ENCODE results near the gene SYT11. TPM values are rescaled to one million over a fixed set of nuclear protein-coding genes. Genes with fewer than 3 reads are reported as not detected.

SYT11 gene
- total RNA-seq, 4 donors from 2014 or later = 1.7 to 4.0 (median 3.5) TPM

DNA sequence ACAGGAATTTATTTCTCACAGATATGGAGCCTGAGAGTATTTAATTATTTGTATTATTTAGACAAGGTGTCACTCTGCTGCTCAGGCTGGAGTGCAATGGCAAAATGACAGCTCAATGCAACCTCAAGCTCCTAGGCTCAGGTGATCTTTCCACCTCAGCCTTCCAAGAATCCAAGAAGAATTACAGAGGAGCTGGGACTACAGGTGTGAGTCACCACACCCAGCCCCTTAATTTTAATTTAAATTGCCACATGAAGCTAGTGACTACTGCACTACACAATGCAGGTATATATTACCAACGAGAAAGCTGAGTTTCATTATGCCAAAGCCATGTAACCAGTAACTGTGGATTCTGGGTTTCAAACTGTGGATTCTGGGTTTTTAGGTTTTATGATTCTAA, 72.7 kb downstream of the SYT11 start:
- no peak overlapping the region for H3K4me3 ChIP-seq (ENCODE audit: low read depth, poor library complexity, severe bottlenecking)
- intact Hi-C loops (cut with DNase I; ENCODE audit: low total_unique reads) = no loop called here
- 24 to 50% methylated on average over 1 of the region's 1 CpG for WGBS, 2 donors
- TF ChIP-seq POLR2A (IDR thresholded peaks at IDR 0.05) = no peak
- TF ChIP-seq, protein P1, sequence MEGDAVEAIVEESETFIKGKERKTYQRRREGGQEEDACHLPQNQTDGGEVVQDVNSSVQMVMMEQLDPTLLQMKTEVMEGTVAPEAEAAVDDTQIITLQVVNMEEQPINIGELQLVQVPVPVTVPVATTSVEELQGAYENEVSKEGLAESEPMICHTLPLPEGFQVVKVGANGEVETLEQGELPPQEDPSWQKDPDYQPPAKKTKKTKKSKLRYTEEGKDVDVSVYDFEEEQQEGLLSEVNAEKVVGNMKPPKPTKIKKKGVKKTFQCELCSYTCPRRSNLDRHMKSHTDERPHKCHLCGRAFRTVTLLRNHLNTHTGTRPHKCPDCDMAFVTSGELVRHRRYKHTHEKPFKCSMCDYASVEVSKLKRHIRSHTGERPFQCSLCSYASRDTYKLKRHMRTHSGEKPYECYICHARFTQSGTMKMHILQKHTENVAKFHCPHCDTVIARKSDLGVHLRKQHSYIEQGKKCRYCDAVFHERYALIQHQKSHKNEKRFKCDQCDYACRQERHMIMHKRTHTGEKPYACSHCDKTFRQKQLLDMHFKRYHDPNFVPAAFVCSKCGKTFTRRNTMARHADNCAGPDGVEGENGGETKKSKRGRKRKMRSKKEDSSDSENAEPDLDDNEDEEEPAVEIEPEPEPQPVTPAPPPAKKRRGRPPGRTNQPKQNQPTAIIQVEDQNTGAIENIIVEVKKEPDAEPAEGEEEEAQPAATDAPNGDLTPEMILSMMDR (IDR thresholded peaks at IDR 0.05) = no peak
- no peak for DNase-seq (ENCODE audit: low spot score in 2 of 2)

- 73 to 85% methylated on average over 5 of the region's 5 CpGs for WGBS, 2 donors
- intact Hi-C loops (cut with DNase I; ENCODE audit: low total_unique reads) = no loop called here
- no peak overlapping the region for H3K4me3 ChIP-seq (ENCODE audit: low read depth, poor library complexity, severe bottlenecking)
- no peak for TF ChIP-seq POLR2A (IDR thresholded peaks at IDR 0.05)
- peak in 1 of 2 donors; percentile 25 for DNase-seq (ENCODE audit: low spot score in 2 of 2)
Observed at GRCh38 chr1:155932487-155932886, 73.1 kb downstream of the SYT11 start.

DNA sequence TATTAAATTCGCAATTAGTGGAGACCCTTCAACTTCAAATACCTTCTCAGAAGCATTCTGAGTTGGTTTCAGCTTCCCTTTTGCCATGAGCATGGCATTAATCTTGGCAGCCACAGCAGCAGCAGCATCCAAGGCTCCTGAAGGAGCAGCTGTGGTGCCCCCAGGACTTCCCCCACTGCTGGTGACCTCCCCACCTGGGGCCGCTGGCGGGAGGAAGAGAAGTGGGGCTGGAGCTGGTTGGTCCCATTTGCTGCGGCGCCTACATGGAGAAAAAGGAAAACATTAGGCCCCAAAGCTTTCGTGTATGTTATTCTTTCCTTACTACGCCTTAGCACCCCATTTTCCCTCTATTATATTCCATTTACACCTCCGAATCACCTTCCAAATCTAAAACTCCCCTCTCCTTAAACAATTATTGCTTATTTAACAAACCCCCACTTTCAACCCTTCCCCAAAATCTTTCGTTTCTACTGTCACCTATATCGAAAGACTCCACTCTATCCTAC, 74.3 kb downstream of the SYT11 start:
- intact Hi-C loops (cut with DNase I; ENCODE audit: low total_unique reads) = no loop called here
- TF ChIP-seq POLR2A (IDR thresholded peaks at IDR 0.05) = no peak
- TF ChIP-seq, protein P1 (IDR thresholded peaks at IDR 0.05) = no peak
- H3K4me3 ChIP-seq (ENCODE audit: low read depth, poor library complexity, severe bottlenecking) = peak overlapping the region; percentile 69
- peak in 1 of 2 donors; percentile 63 for DNase-seq (ENCODE audit: low spot score in 2 of 2)
- WGBS, 2 donors = 2% methylated on average over 10 of the region's 10 CpGs

GRCh38 chr1:155934097-155934935, 74.9 kb downstream of the SYT11 start, which contains the start of gene KHDC4:
KHDC4 (minus strand) TSS chr1:155934413; CDS start chr1:155934373, 40 bp downstream.
- peak in 1 of 2 donors; percentile 96 for TF ChIP-seq POLR2A (IDR thresholded peaks at IDR 0.05)
- TF ChIP-seq, protein P1 (IDR thresholded peaks at IDR 0.05) = no peak
- WGBS, 2 donors = 1% methylated on average over 48 to 50 of the region's 50 CpGs
- peak within 1 kb of the TSS; percentile 69 for H3K4me3 ChIP-seq (ENCODE audit: low read depth, poor library complexity, severe bottlenecking)
- intact Hi-C loops (cut with DNase I; ENCODE audit: low total_unique reads) = no loop called here
- peak; percentile 97 to 99 for DNase-seq (ENCODE audit: low spot score in 2 of 2)

Other genes with a start within 250 kb of the SYT11 start
- 10 to 100 TPM in 2 of 4 donors, 1 to 10 TPM in 2; 6.1 to 12.8 (median 10.2) TPM for gene MSTO1, start 249.3 kb upstream of the SYT11 start, total RNA-seq
- 100 to 1,000 TPM in 3 of 4 donors, 10 to 100 TPM in 1; 54.8 to 121 (median 113) TPM for gene YY1AP1, start 170.8 kb upstream of the SYT11 start, total RNA-seq
- gene DAP3, start 170.5 kb upstream of the SYT11 start, total RNA-seq = 100 to 1,000 TPM in 3 of 4 donors, 10 to 100 TPM in 1; 88.7 to 163 (median 120) TPM
- 10 to 100 TPM; 24.9 to 43.9 (median 33.6) TPM for gene GON4L, start 2.4 kb upstream of the SYT11 start, total RNA-seq
- gene RIT1, start 51.8 kb downstream of the SYT11 start, total RNA-seq = 10 to 100 TPM; 16.1 to 34.2 (median 24.2) TPM
- 10 to 100 TPM; 32.7 to 96.0 (median 45.5) TPM for gene KHDC4, start 74.8 kb downstream of the SYT11 start, total RNA-seq
- gene RXFP4, start 82.1 kb downstream of the SYT11 start, total RNA-seq = not detected
- gene ARHGEF2, start 119.0 kb downstream of the SYT11 start, total RNA-seq = 10 to 100 TPM; 18.7 to 35.5 (median 28.3) TPM
- gene SSR2, start 161.4 kb downstream of the SYT11 start, total RNA-seq = 100 to 1,000 TPM; 113 to 215 (median 185) TPM
- 10 to 100 TPM; 19.8 to 31.0 (median 26.9) TPM for gene UBQLN4, start 194.2 kb downstream of the SYT11 start, total RNA-seq
- 10 to 100 TPM; 41.8 to 64.5 (median 47.4) TPM for gene LAMTOR2, start 195.2 kb downstream of the SYT11 start, total RNA-seq
- gene RAB25, start 201.6 kb downstream of the SYT11 start, total RNA-seq = 100 to 1,000 TPM; 211 to 281 (median 251) TPM
- 1 to 10 TPM in 1 of 4 donors, under 1 TPM in 3; 0.21 to 1.1 (median 0.67) TPM for gene MEX3A, start 222.9 kb downstream of the SYT11 start, total RNA-seq

Data from lower leg skin (tissue), 4 donors.